HG02571 (cell line): ENCODE measurements around the gene C20orf204.

ENCODE experiments used
- ATAC-seq: cut with Tn5 transposase; IDR thresholded peaks from one replicate; pipeline ENCODE4 v1.9.1; 2021; ENCODE audit warnings: mild to moderate bottlenecking, moderate library complexity; ENCODE audit not compliant: unreplicated experiment

Gene C20orf204

DNA sequence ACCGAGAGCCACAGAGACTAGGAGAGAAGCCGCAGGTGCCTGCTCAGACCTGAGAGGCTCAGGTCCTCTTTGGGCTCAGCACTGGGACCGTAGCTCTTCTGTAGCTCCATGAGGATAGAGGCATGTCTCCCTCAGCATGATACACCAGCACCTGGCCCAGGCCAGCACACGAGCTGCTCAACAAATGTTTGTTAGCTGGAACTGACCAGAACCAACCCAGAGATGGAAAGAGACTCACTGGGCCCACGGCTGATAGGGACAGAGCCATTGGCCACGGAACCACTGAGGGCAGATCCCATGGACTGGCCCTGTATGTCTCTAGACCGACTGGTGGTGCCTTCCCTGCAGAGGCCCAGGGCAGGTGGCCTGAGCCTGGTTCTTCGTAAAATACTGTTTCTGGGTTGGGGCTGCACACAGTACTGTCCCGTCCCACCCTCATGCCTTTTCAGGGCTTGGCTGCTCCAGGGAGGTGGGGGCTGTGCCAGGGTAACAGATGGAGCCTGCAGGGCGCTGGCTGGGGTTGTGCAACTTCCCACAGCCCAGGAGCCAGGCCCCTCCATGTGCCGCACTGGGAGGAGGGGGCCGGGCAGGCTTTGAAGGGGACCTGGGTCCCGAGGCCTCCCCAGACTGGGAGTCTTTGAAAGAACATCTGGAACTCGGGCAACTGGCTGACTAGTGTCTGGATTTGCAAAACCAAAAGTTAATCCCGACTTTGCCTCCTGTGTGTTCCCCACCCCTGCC lies 5.2 kb downstream of the C20orf204 start:
- no peak for ATAC-seq

DNA sequence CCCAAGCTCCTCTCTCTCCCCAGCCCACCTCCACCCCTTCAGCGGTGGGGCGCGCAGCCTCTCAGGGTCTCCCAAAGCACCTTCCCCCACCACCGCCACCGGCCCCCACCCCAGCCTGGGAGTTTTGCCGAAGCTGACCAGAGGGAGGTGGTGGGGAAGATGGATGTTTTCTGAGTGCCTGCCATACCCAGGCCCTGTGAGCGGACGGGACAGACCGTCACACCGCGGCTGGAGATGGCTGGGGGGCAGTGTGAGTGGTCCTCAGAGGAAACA lies 5.7 kb downstream of the C20orf204 start:
- ATAC-seq, result no peak

DNA sequence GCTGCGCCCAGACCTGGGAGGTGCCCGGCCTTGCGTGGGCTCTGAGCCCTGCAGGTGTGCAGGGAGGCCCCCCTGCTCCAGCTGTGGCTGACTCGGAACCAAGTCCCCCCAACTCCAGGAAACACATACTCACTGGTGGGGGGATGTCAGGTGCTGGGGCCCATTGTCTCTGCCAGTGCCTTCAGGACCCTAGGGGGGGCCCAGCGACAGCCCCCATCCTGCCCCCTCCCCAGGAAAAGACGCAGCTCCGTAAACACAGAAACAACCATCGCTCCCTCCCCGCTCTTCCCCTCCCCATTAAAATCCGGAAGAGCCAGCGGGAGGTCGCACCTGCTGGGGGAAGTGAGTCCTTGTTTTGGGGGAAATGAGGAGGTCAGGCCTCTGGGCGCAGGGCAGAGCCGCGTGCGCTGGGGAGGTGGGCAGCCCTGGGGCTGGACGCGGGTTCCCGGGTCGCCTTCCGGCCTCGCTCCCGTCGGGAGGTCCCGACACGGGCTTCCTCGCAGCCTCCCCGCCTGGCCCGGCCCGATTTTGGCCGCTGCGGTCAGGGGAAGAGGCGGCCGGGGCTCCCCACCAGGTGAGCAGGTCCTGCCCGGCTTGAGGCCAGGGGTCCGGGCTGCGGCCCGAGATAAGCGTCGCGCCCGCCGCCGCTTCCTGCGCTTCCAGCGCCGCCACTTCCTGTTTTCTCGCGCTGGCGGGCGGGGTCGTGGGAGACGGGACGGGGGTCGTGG lies 6.2 kb downstream of the C20orf204 start:
- ATAC-seq, result no peak

DNA sequence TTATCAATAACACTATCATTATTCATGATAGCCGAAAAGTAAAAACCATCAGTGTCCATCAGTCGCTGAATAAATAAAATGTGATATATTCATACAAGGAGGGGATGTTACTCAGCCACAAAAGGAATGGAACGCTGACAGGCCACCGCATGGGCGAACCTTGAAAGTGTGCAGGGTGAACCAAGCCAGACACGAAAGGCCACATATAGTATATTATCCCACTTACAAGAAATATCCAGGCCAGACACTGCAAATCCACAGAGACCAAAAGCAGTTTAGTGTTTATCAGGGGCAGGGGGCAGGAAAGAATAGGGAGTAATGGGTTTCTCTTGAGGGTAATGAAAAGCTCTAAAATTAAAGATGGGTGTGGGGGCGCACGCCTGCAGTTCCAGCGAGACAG lies 7.8 kb downstream of the C20orf204 start:
- no peak for ATAC-seq

DNA sequence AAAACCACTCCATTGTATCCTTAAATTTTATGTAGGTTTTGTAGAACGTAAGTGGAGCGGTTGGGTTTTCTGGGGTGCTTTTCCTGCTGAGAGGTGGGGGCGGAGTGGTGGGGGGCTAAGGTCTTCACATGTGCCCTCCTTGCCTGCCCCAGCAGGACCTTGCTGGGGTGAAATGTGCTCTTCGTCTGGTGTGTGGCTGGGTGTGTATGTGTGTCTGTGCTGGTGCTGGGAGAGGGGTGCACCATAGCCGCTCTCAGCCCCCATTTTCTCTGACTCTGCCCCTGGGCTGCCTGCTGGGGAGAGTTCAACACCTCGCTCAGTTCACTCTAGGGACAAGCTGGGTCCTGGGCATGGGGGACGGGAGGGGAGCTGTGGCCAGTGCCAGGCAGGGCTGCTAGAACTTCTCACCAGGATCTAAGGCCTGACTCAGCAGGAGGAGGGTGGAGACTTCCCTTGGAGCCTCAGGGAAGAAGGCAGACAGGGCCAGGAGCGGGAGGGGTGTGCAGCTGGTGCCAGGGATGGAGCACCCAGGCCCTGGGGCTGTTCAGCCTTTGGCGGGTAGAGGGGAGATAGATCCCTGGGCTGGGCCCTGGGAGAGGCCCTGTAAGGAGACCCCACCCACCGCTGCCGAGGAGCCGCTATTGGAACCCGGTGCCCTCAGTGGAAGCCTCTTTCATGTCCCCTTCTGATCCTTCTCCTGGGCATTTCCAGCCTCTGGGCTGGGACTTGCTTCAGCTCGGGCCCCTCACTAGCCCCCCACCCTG lies 8.7 kb downstream of the C20orf204 start:
- no peak for ATAC-seq

DNA sequence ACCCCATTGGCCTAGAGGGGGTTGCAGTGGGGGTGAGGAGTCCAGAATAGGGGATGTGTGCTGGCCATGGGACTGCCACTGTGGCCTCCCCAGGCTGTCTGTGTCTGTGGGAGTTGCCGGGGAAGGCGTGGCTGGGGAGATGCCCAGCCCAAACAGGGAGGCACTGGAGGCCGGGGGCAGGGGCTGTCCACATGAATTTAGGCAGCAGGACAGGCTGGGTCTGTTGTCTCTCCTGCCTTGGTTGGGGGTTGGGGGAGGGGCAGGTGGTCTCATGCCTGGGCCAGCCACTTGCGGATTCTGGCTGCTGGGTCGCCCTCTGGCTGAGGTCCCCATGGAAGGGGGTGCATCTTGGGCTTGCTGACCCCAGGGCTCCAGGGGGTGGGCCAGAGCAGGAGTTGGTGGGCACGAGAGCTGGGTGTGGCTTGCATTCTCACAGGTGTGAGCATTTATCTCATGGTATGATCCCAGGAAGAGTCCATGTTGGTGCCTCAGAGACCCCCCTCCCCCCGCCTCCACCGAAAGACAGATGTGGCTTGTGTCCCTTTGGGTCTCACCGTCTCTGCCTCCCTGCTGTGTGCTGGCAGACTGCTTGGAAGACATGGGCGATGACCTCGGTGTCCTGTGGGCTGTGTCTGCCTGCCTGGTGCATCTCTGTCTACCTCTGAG lies 9.5 kb downstream of the C20orf204 start:
- no peak for ATAC-seq

DNA sequence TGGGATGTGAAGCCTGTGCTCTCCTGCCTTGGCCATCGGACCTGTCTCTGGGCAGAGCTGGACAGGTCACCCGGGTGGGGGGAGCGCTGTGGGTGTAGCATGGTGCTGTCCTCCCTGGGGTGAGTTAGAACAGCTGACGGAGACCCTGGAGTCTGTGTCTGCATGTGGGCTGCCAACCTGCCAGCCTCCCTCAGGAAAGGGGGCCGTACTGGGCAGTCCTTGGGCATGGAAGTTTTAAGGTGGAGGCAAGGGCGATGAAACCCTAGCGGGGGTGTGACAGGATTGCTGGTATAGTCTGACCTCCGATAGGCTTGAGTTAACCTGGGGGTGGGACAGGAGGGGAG lies 11.0 kb downstream of the C20orf204 start:
- ATAC-seq, result no peak

DNA sequence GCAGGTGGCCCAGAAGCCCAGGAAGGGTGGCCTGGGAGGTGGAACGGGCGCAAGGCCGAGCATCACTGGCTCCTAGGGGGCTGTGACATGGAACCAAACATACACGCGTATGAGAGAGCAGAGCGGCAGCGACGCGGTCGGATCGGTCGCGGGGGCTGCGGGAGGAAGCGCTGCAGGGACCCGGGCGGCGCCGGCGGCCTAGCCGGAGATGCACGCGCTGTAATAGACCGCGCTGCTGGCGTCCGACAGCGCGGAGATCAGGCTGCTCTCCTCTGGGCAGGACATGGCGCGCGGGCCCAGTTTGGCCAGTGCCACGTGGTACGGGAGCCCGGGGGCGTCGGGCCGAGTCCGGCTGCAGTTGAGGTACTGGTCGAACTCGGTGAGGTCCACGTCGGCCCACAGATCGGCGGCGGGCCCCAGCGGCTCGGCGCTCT lies 12.0 kb downstream of the C20orf204 start:
- ATAC-seq, result no peak

DNA sequence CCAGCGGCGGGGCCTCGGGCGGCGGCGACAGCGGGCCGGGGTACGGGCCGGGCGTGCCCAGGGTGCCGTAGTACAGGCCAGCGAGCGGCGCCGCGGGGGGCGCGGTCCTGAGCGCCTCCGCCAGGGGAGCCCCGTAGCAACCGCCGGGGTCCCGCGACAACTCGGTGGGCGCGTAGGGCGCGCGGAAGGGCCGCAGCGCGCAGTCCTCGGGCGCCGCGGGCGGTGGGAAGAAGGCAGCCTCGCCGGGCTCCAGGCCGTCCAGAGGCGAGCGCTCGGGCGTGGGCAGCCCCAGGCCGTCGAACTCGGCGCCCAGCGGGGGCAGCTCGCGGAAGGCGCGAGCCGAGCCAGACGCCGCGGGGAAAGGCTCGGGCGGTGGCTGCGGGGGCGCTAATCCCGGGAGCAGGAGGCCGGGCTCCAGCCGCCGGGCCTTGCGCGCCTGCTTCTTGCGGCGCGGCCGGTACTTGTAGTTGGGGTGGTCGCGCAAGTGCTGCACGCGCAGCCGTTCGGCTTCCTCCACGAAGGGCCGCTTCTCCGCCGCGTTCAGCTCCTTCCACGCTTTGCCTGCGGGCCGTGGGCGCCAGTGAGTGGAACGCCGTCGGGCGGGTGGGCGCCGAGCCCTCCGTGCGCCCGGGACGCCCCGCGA lies 12.5 kb downstream of the C20orf204 start:
- no peak for ATAC-seq

DNA sequence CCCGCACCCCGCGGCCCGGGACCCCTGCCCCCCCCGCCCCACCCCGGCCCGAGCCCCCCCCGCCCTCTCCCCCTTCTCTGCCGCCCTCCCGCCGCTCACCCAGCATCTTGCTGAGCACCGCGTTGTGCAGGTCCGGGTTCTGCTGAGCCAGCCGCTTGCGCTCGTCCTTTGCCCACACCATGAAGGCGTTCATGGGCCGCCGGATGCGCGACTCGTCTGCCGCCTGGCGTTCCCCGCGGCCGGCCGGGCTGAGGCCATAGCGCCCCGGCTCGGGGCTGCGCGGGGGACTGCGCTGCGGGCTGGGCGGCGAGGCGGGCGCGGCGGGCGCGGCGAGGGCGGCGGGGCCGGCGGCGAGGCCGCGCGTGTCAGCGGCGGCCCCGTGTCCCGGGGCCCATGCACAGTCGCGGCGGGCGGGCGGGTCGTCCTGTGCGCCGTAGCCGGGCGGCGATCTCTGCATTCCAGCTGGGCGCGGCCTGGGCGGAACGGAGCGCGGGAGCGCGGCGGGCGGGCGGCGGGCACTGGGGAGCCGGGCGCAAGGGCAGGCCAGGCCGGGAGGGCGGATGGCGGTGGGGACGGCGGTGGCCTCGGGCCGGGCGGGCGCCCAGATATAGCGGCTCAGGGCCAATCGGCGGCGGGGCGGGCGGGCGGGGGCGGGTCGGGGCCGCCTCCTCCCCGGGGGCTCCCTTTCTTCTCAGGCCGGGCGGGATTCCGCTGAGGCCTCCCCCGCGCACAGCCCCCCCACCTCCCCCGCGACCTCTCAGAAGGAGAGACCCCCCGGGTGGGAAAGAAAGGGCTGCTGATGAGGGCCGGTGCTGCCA lies 13.3 kb downstream of the C20orf204 start, which contains the start of gene SOX18:
SOX18 (minus strand) TSS at position 580 of the 818 bp plus-strand sequence; CDS start at position 457, 123 bp downstream.
- ATAC-seq, result no peak

DNA sequence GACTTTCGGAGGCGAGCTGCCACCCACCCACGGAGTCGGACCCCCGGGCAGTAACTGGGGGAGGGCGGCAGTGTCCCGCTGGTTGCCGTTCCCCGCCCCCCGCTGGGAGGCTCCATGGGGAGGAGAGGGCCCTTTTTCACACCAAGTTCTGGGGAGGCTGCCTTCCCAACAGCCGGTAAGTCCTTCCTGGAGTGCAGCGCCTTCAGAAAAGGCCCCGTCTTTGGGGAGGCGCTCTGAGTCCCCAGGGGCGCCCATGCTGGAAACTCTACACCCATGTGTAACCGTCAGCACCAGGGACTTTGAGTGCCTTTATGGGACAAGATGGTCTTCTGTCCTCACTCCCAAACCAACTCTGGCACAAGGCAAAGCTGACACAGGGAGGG lies 13.9 kb downstream of the C20orf204 start:
- ATAC-seq, result no peak

DNA sequence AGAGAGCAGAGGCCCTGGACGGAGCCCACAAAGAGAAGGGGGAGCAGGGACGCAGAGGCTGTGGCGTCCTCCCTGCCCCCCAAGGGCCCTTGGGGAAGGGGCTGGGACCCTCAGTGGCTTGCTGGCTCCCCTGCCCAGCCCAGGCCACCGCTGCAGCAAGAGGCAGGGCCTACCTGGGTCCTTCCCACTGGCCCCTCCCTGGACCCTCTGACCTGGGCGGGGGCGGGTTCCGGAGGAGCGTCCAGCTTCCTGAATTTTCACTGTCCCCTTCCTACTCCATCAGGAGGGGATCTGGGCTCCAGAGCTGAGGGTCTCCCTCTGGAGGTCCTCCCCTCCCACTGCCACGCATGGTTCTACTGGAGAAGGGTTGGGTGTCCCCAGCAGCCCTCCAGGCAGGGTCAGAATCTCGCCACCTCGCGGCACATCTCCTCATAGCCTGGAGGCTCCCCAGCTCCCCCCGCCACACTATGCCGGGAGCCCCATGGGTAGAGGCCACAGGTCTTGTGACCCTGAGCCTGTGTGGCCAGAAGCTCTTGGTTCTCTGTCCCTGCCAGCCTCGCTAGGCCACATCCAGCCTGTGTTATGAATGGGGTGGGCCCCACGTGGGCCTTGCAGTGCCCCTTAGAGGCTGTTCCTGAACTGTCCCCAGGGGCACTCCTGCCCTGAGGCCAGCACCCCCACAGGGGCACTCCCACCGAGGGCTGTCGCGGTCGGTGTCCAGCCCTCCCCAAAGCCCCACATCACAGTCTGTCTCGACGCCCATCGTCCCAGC lies 14.5 kb downstream of the C20orf204 start:
- no peak for ATAC-seq

DNA sequence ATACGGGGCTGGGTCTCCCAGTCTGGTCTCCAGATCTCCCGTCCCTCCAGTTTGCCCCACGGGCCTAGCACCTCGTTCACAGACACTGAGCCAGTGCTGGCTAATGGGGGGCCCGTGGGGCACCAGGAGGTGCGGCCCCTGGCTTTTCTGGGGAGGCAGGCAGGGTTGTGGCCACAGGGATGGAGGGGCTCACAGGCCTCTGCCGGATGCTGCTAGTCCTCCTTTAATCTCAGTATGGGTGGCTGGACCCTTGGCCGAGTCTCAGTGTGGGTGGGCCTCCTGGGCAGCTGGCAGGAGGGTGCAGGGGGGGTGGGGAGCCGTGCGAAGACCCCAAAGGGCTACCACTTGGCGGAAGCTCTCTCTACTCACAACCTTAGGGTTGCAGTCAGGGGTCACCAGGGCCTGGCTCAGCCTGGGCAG lies 15.1 kb downstream of the C20orf204 start:
- ATAC-seq, result no peak

DNA sequence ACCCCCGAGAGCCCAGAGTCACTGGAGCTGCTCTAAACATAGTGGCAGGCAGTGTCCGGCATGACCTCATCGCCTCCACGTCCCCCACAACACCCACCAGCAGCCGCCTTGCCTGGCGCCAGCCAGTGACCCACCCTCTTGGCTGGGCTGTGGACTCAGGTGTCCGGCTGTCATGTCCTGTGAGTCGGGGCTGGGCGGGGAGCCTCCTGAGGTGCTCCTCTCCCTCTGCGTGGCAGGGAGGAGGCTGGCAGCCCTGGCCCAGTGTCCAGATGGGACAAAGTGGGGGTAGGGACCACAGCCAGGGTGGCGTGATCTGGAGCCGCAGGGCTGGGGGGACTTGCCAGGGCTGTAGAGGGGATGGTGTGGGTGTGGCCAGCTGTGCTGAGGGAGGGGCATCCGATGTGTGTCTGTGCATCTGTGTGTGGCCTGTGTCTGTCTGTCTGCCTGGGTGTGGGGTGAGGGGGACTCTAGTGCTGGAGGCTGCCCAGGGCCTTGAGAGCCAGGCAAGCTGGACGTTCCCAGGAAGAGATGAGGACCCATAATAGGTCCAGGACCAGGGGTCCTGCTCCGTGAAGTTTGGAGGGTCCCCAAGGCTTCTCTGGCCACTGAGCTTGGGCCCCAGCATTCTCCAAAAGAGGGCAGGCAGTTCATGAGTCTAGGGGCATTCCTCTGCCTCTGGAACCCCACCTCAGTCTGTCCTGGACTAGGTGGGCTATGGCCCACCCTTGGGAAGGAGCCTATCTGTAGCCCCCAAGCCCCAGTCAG lies 15.8 kb downstream of the C20orf204 start:
- no peak for ATAC-seq

DNA sequence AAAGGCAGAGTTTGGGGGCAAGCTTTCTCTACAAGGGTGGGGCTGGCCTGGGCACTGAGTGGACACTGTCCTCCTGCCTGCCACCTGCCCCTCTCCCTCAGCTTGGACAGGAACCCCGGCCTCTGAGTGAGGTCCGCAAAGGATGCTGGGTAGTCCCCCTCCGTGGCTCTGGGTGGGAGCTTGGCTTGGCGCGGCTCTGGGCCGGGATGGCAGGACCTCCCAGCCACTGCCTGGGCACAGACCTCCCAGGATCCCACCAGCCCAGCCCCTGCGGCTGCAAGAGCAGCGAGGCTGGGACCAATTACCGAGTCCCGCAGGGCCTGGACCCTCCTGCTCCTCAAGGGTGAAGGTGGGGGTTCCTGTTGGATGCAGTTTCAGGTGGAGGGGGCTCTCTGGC lies 16.3 kb downstream of the C20orf204 start:
- no peak for ATAC-seq

DNA sequence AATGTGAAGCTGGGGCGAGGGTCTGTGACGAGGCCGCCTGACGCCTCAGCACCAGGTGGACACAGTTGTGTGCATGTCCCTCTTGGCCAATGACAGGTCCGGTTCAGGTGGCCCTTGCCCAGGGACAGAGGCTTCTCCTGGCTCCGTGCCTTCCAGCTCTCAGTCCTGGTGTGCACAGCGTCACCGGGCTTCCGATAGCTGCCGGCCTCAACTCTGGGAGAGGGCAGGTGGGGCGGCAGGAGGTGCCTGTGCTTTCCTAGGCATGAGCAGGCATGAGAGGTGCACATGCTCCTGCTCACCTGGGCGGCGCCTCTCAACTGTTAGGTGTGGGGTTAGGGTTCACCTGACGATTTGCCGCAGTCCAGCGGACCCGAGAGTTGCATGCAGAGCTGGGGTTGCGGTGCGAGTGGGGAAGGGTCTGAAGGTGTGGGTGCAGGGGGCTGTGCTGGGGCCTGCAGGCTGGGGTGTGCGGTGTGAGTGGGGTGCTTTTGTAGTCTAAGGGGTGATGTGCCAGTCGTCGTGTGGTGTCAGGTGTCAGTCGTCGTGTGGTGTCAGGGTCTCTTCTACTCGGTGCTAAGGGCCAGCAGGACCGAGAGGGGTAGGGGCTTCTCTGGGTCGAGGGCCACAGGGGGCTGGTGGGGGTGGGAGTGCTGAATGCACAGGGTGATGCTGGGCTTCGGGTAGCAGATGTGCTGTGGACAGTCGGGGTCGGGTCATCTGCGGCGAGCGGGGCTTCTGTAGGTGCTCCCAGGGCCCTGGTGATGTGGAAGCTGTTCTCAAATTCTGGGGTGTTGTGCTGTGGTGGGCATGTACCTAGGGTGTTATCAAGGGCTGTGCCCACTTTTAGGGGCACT lies 17.2 kb downstream of the C20orf204 start:
- ATAC-seq, result no peak

DNA sequence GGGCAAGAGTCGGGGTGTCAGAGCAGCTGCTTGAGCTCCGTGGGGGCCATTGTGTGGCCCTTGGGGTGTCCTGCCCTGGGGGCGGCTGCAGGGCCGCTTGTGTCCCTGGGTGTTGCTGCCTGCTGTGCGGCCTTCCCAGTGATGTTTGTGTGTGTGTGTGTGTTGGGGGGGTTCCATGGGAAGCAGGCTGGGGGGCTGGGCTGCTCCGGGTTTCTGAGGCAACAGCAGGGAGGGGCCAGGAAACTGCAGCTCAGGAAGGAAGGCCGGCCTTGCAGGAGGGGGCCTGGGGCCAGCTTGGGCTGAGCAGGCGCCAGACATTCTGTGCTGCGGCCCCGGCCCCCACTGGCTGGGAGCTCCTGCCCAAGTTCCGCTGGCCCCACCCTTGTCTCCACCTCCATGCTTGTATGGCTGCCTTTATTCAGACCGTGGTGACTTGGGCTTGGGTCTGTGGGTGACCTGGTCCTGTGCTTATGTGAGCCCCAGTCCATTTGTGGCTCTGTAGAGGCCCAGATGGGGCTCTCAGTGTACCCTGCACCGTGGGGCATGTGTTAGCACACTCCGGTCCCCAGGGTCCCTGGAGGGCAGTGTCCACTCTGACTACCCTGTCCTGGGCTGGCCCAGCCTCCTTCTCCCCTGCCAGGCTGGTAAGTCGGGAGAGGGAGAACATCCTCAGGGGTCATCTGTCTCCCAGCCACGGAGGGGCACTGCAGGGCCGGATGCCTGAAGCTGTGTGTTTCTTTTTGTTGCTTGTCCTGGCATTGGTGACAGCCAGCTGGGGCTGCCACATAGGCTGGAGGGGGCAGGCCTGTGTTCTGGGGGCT lies 18.1 kb downstream of the C20orf204 start:
- no peak for ATAC-seq
